GM21723 (cell line): ENCODE data around the gene TRIO.
"Not testable (repeated sequence)": the region's sequence is repeated elsewhere in the genome, so short reads cannot be mapped to it uniquely, and the experiment has no call there.

Experiments used
- ATAC-seq: cut with Tn5 transposase; IDR thresholded peaks from one replicate; pipeline ENCODE4 v1.9.1; 2021; ENCODE audit warnings: mild to moderate bottlenecking, moderate library complexity; ENCODE audit not compliant: unreplicated experiment

Gene TRIO

DNA sequence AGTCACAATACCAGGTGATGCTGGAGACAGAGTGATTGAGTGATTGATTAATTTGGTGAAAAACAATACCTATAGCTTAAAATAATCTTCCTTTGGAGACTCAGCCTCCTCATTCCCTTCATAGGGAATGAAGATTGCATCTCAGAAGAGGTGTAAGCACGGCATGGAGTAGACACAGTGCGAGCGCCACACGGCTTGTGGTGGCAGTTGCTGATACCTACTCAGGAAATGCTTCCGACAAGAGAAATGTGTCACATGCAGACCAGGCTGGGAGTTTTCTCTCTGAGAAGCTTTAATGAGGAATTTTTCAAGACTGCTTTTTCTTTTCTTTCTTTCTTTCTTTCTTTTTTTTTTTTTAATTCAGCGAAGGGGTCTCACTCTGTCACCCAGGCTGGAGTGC is 226.6 kb downstream of the TRIO start:
- ATAC-seq, result no peak

DNA sequence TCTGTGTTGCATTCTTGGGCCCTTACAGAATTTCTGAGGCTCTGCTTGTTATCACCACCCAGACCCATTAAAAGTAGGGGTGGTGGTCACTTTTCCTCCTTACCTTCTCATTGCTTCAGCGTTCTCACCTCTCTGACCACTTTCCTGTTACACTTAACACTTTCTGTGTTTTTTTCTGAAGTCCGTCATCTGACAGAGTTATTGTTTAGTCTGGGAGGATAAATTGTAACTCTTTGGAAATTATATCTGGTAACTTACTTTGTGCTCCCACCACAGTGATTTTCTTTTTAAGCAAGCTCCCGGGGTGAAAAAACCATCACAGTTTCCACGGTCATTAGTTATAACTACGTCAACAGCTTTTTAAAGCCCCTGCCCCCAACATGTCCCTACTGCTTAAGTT is 227.2 kb downstream of the TRIO start:
- no peak for ATAC-seq

DNA sequence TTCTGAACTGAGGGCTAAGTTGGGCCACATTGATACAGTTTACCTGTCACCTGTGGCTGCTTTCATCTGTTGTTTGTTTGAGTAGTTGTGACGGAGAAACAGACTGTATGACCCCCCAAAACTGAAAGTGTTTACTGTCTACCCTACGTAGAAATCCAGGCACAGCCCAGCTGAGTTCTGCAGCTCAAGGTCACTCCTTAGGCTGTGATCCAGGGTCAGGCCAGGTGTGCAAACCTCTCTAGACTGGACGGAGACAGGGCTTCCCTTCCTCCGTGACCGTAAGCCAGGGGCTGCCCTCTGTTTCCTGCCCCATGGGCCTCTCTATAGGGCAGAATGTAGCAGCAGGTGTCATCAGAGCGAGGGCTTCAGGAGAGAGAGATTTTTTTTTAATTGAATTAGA is 230.5 kb downstream of the TRIO start:
- no peak for ATAC-seq

DNA sequence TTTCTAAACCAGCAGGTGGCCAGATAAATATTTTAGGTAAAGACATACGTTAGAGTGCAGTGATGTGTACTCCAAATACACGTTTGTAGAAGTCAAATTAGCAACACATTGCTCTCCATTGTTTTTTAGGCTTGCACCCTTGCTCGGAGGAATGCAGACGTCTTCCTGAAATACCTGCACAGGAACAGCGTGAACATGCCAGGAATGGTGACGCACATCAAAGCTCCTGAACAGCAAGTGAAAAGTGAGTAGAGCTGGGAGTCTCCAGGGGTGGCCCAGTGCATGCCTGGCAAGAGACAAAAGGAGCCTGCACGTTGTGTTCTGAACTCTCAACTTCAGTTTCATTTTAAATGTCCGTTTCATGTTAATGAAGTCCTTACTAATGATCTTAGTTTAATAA is 231.0 kb downstream of the TRIO start:
- ATAC-seq, result no peak

DNA sequence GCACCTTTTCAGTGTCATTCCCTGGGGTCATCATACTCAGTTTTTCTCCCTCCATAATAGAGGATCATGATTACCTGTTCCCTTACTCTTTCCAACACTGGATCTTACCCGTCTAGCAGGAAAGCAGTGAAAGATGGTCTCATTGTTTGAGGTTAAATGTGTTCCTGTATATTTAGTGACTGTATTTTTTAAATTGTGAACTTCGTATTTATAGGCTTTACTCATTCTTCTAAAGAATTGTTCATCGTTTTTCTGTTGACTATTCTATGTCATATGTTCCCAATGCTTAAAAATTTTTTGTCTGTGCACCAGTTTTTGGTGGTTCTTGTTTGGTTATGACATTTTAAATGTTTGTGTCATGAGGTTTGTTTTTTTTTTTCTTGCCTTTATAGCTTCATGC is 233.6 kb downstream of the TRIO start:
- no peak for ATAC-seq

DNA sequence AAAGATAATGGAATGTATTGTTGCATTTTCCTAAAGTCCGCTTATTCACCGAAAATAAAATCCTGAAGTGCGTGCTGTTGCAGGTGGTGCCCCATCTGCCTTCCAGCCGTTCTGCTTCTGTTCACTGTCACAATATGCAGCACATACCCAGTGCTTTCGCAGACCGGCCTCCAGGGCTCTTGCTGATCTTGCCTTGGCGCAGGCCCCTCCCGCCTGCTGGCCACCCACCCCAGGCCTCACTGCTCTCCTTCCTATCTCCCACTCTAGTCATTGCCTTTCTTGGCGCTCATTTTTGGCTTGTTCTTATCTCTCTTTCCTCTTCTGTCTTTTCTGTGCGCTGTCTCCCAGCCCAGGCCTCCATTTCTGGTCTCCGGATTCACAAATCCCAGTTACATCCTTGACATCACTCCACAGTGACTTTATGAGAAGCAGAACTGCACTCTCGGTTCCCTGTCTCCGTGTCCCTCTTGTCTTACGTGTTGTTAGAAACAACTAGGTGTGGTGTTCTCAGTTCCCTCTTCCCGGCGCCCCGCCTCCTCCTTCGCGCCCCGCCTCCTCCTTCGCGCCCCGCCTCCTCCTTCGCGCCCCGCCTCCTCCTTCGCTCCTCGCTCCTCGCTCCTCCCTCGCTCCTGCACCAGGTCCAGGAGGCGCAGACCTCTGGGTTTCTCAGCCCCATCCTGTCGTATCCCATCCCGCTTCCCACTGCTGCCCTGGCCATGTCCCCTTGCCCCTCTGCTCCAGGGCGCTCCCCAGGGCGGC is 236.8 kb downstream of the TRIO start:
- no peak for ATAC-seq

DNA sequence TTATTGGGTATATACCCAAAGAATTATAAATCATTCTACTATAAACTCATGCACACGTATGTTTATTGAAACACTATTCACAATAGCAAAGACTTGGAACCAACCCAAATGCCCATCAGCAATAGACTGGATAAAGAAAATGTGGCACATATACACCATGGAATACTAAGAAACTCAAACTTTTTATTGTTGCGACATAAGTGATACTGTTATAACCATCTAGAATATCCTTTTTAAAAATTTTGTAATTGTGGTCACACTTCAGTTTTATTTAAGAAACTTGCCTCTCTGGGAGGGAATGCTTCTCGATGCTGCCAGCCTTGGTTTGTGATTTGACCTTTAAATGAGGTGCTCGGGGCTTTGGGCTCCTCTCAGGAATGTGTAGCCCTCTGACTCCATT is 237.6 kb downstream of the TRIO start:
- no peak for ATAC-seq

DNA sequence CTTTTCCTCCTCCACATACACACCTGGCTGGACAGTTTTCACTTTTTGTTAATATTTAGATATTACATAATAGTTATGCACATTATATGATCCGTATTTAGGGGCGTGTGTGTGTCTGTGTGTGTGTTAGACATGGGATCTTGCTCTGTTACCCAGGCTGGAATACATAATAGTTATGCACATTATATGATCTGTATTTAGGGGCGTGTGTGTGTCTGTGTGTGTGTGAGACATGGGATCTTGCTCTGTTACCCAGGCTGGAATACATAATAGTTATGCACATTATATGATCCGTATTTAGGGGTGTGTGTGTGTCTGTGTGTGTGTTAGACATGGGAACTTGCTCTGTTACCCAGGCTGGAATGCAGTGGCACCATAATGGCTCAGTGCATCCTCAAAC is 239.5 kb downstream of the TRIO start:
- ATAC-seq, result no peak

DNA sequence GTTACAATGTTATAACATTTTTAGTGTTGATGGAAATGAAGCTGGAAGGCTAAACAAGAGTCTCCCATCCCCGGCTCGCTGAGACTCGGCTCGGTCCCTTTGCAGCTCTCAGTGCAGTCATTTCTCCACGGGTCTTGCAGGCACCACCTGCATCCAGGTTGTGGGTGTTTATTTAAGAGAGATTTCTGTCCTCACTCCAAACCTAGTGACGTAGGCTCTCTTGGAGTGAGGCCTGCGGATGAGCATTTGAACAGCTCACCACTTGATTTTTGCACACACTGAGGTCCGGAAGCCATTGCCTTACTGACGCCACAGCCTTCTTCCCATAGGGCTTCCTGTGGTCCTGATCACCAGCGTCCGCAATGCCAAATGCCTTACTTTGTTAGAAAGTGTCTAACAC is 240.8 kb downstream of the TRIO start:
- no peak for ATAC-seq

DNA sequence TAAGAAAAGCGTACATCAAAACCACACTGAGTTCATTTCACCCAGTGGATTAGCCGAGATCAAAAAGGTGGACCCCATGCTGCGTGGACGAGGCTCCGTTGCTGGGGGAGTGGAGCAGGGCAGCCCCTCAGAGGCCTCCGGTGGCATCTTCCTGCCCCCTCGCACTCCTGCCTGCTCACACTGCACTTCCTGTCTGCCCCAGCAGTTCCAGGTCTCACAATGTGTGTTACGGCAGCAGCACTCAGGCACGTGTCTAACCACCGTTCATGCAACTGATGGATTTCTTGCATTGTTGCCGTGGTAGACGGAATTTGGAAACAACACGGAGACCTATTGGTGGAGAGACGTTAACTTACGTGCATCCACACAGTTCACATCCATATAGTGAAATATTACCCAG is 241.9 kb downstream of the TRIO start:
- no peak for ATAC-seq

DNA sequence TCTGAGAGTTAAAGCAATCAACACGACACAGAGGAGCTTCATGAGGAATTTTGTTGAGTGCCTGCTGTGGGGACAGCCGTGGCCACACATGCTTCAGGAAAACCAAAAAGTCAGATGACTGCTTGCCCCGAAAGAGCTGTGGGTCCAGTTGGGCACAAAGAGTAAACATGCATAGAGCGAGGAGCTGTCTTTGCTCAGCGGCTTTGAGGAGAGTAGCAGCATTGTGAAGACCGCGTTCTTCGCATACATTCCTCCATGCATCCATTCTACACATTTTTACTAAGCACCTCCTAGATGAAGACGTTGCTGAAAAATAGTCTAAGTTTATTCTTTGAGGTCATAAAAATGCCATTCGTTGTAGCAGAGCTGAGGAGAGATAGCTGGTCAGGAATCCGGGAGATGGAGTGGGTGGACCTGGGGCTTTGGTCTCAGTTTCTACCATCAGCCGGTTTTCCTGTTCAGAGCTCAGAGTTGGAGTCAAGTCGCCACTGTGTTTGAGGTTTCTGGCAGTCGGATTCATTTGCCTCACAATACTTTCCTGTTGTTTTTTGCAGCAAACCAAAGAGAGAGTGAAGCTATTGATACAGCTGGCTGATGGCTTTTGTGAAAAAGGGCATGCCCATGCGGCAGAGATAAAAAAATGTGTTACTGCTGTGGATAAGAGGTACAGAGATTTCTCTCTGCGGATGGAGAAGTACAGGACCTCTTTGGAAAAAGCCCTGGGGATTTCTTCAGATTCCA is 243.9 kb downstream of the TRIO start:
- ATAC-seq, result no peak

DNA sequence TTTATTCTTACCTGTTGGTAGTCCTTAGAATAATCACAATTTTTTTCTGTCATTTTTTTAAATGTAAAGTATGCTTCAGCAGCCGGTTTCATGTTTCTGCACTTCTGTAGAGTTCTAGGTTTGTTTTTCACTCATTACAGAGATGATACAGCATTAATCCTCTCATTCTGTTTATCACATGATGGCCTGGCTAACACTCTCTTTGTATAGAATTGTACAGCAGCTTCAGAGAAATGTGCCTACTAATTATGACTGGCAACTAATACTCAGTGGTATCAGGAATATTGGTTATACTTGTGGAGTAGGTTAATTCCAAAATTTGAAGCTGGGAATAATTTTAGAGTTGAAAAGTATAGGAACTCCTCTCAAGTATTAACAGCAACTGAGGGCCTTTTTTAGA is 245.6 kb downstream of the TRIO start:
- ATAC-seq, result no peak

DNA sequence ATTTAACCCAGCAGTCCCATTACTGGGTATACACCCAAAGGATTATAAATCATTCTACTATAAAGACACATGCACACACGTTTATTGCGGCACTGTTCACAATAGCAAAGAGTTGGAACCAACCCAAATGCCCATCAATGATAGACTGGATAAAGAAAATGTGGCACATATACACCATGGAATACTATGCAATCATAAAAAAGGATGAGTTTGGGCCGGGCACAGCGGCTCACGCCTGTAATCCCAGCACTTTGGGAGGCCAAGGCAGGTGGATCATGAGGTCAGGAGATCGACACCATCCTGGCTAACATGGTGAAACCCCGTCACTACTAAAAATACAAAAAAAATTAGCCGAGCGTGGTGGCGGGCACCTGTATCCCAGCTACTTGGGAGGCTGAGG is 249.4 kb downstream of the TRIO start:
- not testable (repeated sequence) for ATAC-seq

DNA sequence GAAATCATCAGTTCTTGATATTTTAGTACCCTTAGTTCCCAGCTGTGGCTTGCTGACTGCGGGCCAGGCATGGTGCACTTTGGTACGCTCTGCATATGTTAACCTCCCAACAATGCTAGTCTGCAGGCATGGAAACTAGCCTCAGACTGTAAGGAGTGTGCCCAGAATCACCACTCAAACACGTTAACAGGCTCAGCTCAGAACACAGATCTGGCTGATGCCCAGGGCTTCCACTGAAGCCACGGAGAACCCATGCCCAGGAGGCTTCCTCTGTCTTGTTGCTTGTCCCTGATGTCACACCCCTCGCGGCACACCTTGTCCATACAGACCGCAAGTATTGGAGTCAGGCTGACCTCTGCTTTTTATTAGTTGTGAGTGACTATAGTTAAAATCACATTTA is 251.2 kb downstream of the TRIO start:
- ATAC-seq, result no peak

DNA sequence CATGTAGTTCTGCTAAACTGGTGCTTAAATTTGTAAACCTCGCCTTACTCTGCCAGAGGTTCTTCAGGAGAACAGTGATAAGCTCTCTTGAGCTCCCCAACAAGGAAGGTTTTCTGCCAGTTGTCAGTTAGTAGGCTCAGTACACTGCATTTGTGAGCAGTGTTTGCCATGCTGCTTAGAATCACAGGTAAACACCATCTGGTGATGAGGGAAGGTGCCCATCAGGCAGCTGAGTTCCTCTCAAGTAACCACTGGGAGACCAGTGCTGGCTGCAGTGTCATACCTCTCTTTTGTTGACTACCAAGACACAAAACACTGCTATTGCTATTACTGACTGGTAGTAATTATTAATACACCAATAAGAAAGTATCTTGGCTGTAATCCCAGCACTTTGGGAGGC is 252.3 kb downstream of the TRIO start:
- no peak for ATAC-seq

DNA sequence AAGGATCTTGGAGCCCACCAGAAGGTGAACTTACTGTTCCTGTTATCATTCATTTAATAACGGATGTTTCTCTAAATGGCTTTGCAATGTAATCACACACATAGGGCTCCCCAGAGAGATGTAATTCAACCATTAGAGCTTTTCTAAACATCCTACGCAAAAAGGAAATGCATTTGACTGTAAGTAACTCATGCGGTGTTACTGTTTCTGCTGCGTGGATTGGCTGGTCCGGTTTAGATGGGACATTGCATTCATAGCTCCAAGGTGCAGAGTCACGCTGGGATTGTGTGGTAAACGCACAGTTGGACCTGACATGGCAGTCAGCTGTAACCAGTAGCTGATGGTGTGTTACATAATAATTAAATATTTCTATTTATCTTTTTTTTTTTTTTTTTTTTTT is 252.9 kb downstream of the TRIO start:
- no peak for ATAC-seq

DNA sequence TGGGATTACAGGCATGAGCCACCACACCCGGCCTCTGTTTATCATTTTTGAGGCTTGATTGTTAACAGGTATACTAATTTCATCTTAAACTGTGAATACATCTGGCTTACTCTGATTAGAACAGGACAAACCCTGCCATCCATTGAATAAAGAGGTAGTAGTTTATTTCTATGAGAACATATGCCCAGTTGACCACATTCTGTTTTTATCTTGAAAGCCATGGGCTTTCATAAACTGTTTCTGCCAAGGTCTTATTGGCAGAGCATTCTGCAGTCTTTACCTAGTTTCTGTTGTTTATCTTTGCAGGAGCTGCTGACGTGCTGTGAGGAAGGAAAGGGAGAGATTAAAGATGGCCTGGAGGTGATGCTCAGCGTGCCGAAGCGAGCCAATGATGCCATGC is 253.6 kb downstream of the TRIO start:
- no peak for ATAC-seq

DNA sequence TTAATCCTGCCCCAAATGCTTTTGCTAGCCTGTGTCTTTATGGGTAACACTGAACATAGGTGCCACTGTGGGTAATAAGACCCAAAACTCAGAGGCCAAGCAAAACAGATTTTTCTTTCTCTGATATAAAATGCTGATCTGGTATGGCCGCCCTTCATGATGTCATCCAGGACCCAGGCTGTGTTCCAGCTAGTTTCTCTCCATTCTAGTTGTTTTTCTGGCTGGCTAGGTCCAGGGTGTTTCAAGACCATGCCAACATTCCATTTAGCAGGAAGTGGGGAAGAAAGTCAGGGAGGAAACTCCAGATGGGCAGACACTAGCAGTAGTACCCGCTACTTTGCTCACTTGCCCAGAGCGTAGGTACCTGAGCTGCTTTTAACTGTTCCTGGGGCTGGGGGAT is 254.6 kb downstream of the TRIO start:
- ATAC-seq, result no peak

DNA sequence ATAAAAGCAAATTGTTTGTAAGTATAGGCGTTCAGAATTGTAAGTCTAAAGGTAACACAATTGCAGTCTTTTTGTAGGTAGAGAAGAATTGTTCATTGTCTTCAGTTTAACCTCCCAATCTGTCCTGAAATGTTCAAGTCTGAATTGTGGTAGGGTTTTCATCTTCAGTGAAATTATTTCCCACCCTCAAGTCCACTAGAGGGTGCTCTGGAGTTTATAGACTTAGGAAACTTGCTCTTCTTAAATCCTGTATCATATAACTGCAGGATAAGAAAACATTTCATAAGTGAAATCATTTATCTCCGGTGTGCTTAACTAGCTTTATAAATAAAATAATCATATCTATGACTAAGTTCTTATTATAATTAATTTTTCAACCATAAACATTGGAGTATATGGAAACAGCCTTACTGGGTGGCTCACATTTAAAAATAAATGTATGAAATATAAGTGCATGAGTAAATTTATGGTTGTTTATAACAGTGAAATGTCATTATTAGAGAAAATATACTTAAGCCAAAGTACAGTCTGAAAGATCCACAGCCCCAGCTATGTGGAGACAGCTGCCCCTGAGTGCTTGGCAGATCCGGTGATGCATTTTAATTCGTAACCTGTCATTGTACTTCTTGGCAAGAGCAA is 256.0 kb downstream of the TRIO start:
- peak; percentile 65 for ATAC-seq

DNA sequence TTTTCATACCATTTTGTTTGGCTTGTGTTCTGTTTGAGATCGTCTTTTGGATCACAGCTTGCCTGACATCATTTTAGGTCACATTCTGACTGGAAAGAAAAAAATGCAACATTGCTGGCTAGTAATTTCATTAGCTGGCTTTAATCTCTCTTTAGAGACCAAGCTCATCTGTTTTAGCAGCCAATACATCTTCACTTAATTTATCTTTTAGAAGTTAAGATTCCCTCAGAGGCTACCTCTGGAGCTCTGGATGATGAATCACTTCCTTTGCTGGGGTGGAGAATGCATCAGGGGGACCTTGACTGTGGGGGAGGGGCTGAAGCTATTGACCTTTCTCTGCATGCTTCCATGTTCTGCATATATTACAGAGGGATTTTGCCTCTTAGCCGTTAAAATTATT is 256.9 kb downstream of the TRIO start:
- ATAC-seq, result no peak

DNA sequence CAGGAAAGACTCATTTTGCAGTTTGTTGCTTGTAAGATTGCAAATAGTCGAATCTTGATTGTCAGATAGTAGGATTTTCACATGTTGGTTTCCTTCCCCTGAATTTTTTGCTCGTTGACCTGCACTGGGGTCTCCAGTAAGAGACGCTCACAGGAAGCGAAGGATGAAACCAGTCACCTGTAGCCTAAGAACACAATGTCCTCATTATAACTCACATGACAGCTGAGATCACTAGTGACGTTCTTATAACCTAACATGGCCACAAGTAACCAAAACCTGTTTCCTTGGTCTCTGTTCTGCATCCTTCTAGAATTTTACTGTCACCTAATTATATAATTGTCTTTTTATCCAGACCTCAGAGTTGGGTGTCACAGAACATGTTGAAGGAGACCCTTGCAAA is 257.5 kb downstream of the TRIO start:
- ATAC-seq, result no peak

DNA sequence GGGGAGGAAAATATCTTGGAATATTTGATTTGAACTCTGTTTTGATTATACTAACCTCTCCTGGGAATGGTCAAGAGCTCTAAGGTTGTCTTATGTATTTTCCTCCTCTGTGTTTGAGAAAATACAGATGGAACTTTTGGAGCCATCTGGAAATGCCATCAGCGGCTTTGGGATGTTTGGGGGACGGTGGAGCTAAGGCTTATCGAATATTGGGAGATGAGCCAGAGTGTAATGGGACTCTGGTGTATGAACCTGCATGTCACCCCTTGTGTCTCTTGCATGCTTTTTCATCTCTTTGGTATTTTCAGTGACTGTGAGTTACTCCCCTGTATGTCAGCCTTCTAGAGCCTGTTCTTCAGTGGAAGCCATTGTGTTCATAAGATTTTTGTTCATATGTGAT is 258.5 kb downstream of the TRIO start:
- ATAC-seq, result no peak
